ENCODE data around the gene GTF2F1.

DNA sequence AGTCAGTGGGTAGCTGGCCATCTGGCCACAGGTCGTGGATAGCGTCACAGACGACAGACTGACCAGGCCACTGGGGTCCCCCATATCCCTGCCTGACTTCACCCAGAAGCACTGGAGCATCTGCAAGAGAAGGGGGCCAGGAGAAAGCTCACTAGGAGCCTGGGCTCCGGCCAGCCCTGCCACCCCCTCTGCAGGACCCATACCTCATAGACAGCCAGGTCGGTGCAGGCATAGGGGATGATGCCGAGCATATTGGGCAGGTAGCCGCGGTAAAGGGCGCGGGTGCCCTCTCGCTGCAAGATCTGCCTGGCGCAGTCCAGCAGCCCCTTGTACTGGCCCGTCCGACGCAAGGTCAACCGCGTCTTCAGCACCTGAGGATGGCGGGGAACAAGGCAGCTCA is 34.2 kb upstream of the GTF2F1 start:
- no peak for TF ChIP-seq GATA3 (IDR thresholded peaks at IDR 0.05; ENCODE audit: low read depth, low read length)
- TF ChIP-seq GATA2 (IDR thresholded peaks at IDR 0.05; ENCODE audit: low read depth, low read length) = no peak

Measured in SH-SY5Y (cell line).